Left lobe of liver (tissue), 2 donors: ENCODE results near the gene ATP8B4. TPM values are rescaled to one million over a fixed set of nuclear protein-coding genes. Genes with fewer than 3 reads are reported as not detected.

Experiments used
- ATAC-seq: fragments of 200-7000 bp; cut with Tn5 transposase; one replicate; pipeline ENCODE4 v1.9.1; 2020; ENCODE audit warnings: mild to moderate bottlenecking, moderate library complexity
- DNase-seq: peaks from one replicate; pipeline ENCODE4 v3.0.0-alpha.2; 2020; ENCODE audit warnings: low spot score
- total RNA-seq: library from RNA; stranded (reverse); gene quantifications from one replicate; pipeline ENCODE4 v1.2.1, GENCODE V29; 2021
- donor health status: DM: no; HTN: no; CAD: no; lungs with moderate emphysema.
- donor health status: DM: no; HTN: yes; CAD: no.

Gene ATP8B4
- total RNA-seq, 1 donor from 2014 or later, result 6.8 TPM

GRCh38 chr15:50024281-50024680 is 94.8 kb downstream of the ATP8B4 start:
- no peak for ATAC-seq
- DNase-seq, result no peak

- DNase-seq (no peak), ATAC-seq (no peak)
These were observed 100.5 kb downstream of the ATP8B4 start for GRCh38 chr15:50018491-50018890.

- ATAC-seq, result peak; percentile 79
- DNase-seq, result no peak
These were observed 101.5 kb downstream of the ATP8B4 start for GRCh38 chr15:50017522-50017921.

- no peak for ATAC-seq
These were observed 102.1 kb downstream of the ATP8B4 start for GRCh38 chr15:50016951-50017350.

GRCh38 chr15:50012790-50013189 is 106.2 kb downstream of the ATP8B4 start:
- ATAC-seq (no peak), DNase-seq (no peak)

More at GRCh38 chr15:50016951-50017350, 102.1 kb downstream of the ATP8B4 start:
- no peak for DNase-seq

- peak; percentile 52 for DNase-seq
- ATAC-seq, result peak; percentile 88
These were observed 109.4 kb downstream of the ATP8B4 start for GRCh38 chr15:50009634-50010033.

- DNase-seq (peak; percentile 77), ATAC-seq (peak; percentile 100)
These were observed 115.2 kb downstream of the ATP8B4 start for GRCh38 chr15:50003786-50004334.

GRCh38 chr15:49991587-49991986 is 127.4 kb downstream of the ATP8B4 start:
- ATAC-seq (no peak), DNase-seq (no peak)

GRCh38 chr15:49990835-49991545 is 128.0 kb downstream of the ATP8B4 start:
- no peak for DNase-seq
- ATAC-seq, result no peak

GRCh38 chr15:49989498-49989897 is 129.5 kb downstream of the ATP8B4 start:
- ATAC-seq (no peak), DNase-seq (no peak)

- DNase-seq, result no peak
- no peak for ATAC-seq
These were observed 130.3 kb downstream of the ATP8B4 start for GRCh38 chr15:49988766-49989165.

- DNase-seq (no peak), ATAC-seq (no peak)
These were observed 131.1 kb downstream of the ATP8B4 start for GRCh38 chr15:49987896-49988295.

GRCh38 chr15:49987198-49987785 is 131.7 kb downstream of the ATP8B4 start:
- ATAC-seq (no peak), DNase-seq (no peak)

- ATAC-seq, result no peak
These were observed 132.7 kb downstream of the ATP8B4 start for GRCh38 chr15:49986326-49986725.

GRCh38 chr15:49985463-49985862 is 133.6 kb downstream of the ATP8B4 start:
- ATAC-seq (peak; percentile 78), DNase-seq (no peak)

More at GRCh38 chr15:49986326-49986725, 132.7 kb downstream of the ATP8B4 start:
- DNase-seq, result no peak

- ATAC-seq (no peak), DNase-seq (no peak)
These were observed 134.6 kb downstream of the ATP8B4 start for GRCh38 chr15:49984436-49984835.

- DNase-seq (no peak), ATAC-seq (no peak)
These were observed 136.4 kb downstream of the ATP8B4 start for GRCh38 chr15:49982584-49982983.

- DNase-seq, result no peak
- ATAC-seq, result no peak
These were observed 139.2 kb downstream of the ATP8B4 start for GRCh38 chr15:49979705-49980382.

GRCh38 chr15:49978121-49978520 is 140.9 kb downstream of the ATP8B4 start:
- ATAC-seq, result no peak
- DNase-seq, result no peak

- no peak for DNase-seq
- ATAC-seq, result no peak
These were observed 141.7 kb downstream of the ATP8B4 start for GRCh38 chr15:49977306-49977705.

- no peak for ATAC-seq
- DNase-seq, result no peak
These were observed 154.5 kb downstream of the ATP8B4 start for GRCh38 chr15:49964551-49964950.

GRCh38 chr15:49964061-49964460 is 155.0 kb downstream of the ATP8B4 start:
- no peak for ATAC-seq

More at GRCh38 chr15:49964061-49964460, 155.0 kb downstream of the ATP8B4 start:
- DNase-seq, result no peak
